Ureter (tissue), 1 donor: Measurements from ENCODE around the gene SLC10A7. TPM values are rescaled to one million over a fixed set of nuclear protein-coding genes. Genes with fewer than 3 reads are reported as not detected.

ENCODE experiments used
- DNase-seq: peaks from one replicate; pipeline ENCODE4 v3.0.0-alpha.2; 2020; ENCODE audit warnings: low spot score
- total RNA-seq: library from RNA; stranded (reverse); gene quantifications from one replicate; pipeline ENCODE4 v1.2.4, GENCODE V29; 2023
- donor health status: DM: yes; HTN: yes; CAD: no.

Gene SLC10A7, protein sequence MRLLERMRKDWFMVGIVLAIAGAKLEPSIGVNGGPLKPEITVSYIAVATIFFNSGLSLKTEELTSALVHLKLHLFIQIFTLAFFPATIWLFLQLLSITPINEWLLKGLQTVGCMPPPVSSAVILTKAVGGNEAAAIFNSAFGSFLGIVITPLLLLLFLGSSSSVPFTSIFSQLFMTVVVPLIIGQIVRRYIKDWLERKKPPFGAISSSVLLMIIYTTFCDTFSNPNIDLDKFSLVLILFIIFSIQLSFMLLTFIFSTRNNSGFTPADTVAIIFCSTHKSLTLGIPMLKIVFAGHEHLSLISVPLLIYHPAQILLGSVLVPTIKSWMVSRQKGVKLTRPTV
- total RNA-seq = 26.7 TPM

- DNase-seq = peak; percentile 71
Measured at GRCh38 chr4:146521541-146522097, at the start of gene SLC10A7. Gene SLC10A7, minus strand, starts transcription at chr4:146521940. Its CDS starts 223 bp downstream, at chr4:146521717.

- DNase-seq = no peak
Measured at GRCh38 chr4:146567396-146567795, 45.7 kb upstream of the SLC10A7 start.

DNA sequence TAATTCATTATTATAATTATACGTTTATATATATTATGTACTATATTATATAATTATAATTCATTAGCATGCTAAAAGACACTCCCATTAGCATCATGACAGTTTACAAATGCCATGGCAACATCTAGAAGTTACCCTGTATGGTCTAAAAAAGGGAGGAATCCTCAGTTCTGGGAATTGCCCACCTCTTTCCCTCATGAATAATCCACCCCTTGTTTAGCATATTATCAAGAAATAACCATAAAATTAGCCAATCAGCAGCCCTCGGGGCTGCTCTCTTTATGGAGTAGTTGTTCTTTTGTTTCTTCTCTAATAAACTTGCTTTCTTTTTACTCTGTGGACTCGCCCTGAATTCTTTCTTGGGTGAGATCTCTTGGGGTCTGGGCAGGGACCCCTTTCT lies 42.8 kb upstream of the SLC10A7 start:
- DNase-seq = no peak

- no peak for DNase-seq
Measured at GRCh38 chr4:146550161-146550560, 28.4 kb upstream of the SLC10A7 start.

DNA sequence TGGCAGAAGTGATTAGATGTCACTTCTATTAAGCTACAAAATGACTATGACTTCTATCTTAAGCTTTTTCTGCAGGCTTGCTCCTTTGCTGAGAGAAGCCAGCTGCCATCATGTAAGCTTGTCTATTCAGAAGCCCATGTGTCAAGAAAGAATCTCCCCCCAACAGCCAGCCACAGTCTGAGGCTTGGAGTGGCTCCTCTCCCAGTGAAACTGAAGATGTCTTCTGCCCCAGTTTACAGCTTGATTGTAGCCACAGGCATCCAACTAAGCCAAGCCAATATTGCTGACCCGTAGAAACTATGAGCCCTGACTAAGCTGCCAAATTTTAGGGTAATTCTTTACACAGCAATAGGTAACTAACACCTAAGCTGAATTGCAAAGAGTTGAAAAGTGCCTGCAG lies 26.7 kb upstream of the SLC10A7 start:
- no peak for DNase-seq

- DNase-seq = no peak
Measured at GRCh38 chr4:146545102-146545501, 23.4 kb upstream of the SLC10A7 start.

DNA sequence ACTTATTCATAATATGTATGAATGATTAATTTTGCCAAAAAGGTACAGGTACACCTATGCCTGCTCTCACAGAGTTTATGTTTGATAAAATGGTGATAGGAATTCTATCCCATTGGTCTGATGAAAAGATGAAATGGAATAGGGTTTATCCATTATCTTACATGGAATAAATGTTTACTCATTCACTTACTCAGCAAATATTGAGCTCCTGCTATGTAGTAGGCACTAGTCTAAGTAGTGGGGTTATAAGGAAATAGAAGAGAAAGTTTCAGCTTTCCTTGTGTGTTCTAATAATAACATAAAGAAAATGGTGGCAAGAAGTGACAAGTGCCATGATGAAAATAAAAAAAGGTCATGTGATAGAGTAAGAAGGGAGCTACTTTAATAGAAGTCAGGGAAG lies 12.4 kb upstream of the SLC10A7 start:
- DNase-seq = no peak

- no peak for DNase-seq
Measured at GRCh38 chr4:146525754-146526153, 4.0 kb upstream of the SLC10A7 start.

DNA sequence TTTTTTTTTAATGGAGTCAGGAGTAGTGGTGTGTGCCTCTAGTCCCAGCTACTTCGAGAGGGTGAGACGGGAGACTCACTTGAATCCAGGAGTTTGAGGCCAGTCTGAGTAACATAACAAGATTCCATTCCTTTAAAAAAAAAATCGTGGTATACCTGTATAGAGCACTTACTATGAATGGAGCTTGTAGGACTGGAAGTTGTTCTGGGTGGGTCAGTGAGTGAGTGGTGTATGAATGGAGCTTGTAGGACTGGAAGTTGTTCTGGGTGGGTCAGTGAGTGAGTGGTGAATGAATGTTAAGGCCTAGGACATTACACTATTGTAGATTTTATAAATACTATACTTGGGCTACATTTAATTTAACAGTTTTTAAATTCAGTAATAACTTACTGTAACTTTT lies 2.9 kb upstream of the SLC10A7 start:
- DNase-seq = no peak

GRCh38 chr4:146522869-146523205 lies 1.1 kb upstream of the SLC10A7 start:
- no peak for DNase-seq

DNA sequence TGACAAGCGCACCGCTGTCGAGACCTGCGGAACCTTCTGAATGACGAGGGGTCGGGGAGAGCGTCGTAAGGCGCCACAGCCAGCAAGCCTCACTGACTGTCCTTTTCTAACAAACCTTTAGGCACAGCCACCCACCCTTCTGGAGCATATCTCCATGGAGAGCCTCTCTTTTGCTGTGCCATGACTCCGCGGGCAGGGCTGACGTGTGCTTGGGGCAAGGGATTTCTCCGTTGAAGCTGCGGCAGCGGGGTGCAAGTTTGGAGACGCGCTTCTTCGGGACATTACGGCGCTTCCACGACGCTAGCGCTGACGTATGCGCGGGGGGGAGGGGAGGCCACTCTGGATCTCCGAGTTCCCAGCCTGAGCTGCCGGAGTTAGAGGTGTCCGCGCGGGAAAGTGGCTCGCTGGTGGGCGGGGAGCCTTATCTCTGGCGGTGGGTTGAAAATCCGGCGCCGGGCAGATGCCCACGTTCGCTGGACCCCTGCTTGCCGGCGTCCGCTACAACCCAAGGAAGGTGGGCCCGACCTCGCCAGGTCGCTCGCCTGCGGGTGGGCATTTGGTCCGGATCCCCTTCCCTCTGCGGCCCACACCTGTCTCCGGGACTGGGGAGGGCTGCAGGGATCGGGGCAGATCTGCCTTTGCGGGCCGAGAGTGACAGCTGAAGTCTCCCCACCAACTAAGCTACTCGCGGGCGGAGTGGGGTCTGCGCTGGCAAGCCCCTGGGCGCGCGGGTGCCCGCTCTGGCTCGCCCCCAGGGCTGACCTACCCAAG lies 543 bp upstream of the SLC10A7 start:
- DNase-seq = peak; percentile 91

DNA sequence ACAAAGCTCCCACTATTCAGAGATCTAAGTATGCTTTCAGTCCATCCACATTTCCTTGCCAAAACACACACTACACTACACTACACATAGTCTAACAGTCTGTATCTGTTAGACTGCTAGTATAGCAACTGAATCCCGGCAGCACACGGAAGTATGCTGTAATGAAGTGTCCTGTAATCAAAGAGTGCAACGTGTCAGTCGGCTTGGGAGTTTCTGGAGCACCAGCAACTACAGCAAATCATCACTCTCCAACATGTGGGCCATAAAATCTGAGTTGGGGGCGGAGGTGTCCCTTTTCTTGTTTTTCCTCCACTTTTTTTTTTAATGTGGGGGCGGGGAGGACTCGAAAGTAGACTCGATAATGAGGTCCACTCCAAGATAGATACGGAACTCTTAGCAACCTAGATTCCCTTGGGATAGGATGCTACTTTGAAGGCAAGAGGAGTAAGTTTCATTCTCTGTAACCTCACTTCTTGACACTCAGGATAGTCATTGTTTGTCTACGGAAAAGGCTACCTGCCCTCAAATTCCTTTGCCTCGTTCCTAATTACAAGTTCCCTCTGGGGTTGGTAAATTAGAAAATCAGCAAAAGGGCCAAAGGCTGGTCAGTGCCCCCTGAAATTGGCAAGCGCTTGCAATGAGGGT lies 722 bp downstream of the SLC10A7 start:
- no peak for DNase-seq

- DNase-seq = no peak
Measured at GRCh38 chr4:146514651-146515357, 6.9 kb downstream of the SLC10A7 start.

- no peak for DNase-seq
Measured at GRCh38 chr4:146513548-146513947, 8.2 kb downstream of the SLC10A7 start.

DNA sequence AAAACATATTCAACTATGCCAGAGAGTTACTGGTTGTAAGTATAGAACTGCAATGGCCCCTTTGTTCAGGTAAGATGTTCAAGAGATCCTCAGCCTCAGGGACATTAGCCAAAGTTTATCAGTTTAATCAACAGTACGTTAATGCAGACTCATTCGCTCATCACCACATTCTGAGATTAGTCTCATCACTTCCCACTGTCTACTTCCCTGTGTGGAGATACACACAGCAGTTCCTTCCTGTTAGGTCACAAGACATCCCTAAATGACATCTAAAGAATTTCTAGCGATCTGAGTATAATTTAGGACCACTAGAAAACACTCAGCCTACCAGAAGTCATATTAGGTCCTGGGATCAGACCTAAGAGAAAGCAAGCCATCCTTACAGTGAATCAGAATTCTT lies 10.4 kb downstream of the SLC10A7 start:
- no peak for DNase-seq

GRCh38 chr4:146510942-146511341 lies 10.8 kb downstream of the SLC10A7 start:
- DNase-seq = no peak

DNA sequence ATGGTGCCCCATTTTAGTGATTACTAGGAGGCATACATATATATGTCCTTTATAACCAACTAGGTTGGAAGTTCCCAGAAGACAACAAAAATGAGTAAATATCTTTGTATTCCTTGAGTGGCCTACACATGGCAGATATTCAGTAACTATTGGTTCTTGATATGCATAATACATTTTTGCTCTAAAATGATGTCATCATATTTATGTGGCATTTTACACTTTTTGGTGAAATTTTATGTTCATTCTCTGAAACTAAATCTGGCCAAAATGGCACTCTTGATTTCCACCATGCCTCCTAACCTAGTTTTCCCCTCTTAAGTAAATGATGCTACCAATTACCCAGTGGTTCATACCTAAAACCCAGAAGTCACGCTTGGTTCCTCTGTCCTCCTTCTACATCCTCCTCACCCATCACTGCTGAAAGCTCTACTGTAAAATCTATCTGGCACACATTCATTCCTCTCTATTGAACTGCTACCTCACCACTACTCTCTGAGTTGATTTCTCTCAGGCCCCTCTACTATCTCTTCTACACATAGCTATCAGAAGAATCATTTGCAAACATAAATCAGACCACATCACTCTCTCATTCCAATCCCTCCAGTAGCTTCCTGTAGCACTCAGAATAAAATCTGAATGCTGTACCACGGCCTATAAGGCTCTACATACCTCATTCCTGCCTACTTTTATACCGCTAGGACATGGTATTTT lies 13.4 kb downstream of the SLC10A7 start:
- no peak for DNase-seq

DNA sequence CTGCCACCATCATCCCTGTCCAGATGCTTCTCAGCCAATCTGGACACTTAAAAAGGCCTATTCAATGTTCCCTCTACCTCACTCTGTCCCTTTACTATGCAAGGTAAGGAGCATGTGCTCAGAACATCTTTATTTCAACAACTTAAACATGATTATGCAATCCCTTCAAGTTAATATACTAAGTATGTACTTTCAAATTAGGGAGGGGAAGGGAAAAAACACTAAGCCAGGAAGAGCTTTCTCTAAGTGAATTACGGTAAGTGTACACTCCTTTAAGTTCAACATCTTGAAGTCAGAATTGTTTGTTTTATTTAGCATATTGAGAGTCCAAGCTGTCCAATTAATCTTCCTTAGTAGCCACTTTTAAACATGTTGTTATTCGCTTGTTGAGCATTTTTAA lies 14.1 kb downstream of the SLC10A7 start:
- DNase-seq = no peak

DNA sequence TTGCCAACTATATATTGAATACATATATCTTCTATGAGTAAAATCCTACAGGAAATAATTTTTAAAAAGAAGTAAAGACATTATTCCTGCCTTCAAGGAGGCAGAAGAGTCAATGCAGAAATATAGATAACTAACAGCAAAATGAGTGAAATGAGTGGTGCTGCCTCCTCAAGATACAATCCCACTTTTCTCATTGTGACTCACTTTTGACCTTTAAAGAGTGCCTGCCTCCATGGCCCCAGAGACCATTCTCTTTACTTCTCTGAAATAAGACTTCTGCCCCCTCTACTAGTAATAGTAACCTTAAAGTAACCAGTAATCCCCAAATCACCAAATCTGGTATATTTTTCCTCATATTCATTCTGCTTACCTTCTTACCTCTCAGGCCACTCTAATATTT lies 15.5 kb downstream of the SLC10A7 start:
- no peak for DNase-seq

- no peak for DNase-seq
Measured at GRCh38 chr4:146500216-146500615, 21.5 kb downstream of the SLC10A7 start.

DNA sequence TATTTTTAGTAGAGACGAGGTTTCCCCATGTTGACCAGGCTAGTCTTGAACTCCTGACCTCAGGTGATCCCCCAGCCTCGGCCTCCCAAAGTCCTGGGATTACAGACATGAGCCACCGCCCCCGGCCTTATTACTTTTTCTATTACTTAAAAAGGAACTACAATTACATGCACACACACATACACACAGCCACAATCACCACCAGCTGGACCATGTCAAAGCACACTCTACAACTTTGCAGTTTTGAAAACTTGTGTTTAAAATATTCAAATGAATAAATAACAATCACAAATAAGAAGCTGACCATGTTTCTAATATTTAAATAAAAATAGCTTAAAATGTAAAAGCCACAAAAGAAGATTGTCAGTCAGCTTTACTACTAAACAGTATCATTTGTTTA lies 23.4 kb downstream of the SLC10A7 start:
- no peak for DNase-seq
